ENCODE measurements around the gene CD93. TPM values are rescaled to one million over a fixed set of nuclear protein-coding genes. Genes with fewer than 3 reads are reported as not detected.
A peak's percentile ranks its signal among the peaks of the same experiment; 100 is the strongest.

The CD93 gene
- total RNA-seq, 1 donor from 2014 or later = 46.7 TPM

GRCh38 chr20:23037017-23037481, 49.1 kb downstream of the CD93 start:
- DNase-seq (ENCODE audit: low spot score) = no peak

DNA sequence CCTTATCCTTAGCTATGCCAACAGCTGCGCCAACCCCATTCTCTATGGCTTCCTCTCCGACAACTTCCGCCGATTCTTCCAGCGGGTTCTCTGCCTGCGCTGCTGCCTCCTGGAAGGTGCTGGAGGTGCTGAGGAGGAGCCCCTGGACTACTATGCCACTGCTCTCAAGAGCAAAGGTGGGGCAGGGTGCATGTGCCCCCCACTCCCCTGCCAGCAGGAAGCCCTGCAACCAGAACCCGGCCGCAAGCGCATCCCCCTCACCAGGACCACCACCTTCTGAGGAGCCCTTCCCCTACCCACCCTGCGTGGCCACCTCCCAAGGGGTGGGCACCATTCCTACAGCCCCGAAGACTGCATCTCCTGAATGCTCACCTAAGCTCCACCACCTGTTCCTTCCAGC, 49.8 kb downstream of the CD93 start:
- no peak for DNase-seq (ENCODE audit: low spot score)

DNA sequence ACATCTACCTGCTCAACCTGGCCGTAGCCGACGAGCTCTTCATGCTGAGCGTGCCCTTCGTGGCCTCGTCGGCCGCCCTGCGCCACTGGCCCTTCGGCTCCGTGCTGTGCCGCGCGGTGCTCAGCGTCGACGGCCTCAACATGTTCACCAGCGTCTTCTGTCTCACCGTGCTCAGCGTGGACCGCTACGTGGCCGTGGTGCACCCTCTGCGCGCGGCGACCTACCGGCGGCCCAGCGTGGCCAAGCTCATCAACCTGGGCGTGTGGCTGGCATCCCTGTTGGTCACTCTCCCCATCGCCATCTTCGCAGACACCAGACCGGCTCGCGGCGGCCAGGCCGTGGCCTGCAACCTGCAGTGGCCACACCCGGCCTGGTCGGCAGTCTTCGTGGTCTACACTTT, 50.4 kb downstream of the CD93 start:
- no peak for DNase-seq (ENCODE audit: low spot score)

DNA sequence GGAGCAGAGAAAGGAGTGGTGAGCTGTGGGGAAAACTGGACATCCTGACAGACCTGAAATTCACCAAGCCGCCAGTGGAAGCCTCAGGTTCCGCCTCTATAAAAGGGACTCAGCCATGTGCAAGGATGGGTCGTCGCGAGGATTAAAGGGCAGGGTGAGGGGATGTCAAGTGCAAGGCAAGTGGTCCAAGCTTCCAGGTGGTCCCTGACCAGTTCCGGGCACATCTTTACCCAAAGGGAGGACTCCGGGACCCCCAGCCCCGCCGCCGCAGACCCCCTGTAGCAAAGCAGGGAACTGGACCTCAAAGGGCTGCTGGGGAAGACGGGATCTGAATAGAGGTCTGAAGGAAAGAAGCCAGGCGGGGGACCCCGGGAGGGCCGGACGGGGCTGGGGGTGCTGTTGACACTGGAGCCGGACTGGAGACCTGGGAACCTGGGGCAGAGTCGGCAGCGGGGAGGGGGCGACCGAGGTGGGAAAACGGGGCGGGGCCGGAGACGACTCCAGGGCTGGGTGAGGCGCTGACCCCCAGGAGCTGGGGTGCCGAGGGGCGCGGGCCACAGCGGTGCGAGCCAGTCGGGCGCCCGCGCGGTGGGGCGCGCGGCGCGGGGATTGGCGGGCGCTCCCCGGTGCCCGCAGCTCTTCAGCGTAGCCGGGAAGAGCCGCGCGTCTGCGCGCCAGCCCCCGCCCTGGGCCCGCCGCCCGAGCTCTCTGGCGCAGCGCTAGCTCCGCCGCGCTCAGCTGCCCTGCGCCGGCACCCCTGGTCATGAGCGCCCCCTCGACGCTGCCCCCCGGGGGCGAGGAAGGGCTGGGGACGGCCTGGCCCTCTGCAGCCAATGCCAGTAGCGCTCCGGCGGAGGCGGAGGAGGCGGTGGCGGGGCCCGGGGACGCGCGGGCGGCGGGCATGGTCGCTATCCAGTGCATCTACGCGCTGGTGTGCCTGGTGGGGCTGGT, 51.1 kb downstream of the CD93 start, which contains the start of gene SSTR4:
Gene SSTR4 (plus strand): TSS at position 592 of the 951 bp plus-strand sequence. CDS start 172 bp downstream, at position 764.
- DNase-seq (ENCODE audit: low spot score) = no peak

- no peak for DNase-seq (ENCODE audit: low spot score)
Measured at GRCh38 chr20:23033918-23034317, 52.2 kb downstream of the CD93 start.

- no peak for DNase-seq (ENCODE audit: low spot score)
Measured at GRCh38 chr20:23032750-23033078, 53.4 kb downstream of the CD93 start.

DNA sequence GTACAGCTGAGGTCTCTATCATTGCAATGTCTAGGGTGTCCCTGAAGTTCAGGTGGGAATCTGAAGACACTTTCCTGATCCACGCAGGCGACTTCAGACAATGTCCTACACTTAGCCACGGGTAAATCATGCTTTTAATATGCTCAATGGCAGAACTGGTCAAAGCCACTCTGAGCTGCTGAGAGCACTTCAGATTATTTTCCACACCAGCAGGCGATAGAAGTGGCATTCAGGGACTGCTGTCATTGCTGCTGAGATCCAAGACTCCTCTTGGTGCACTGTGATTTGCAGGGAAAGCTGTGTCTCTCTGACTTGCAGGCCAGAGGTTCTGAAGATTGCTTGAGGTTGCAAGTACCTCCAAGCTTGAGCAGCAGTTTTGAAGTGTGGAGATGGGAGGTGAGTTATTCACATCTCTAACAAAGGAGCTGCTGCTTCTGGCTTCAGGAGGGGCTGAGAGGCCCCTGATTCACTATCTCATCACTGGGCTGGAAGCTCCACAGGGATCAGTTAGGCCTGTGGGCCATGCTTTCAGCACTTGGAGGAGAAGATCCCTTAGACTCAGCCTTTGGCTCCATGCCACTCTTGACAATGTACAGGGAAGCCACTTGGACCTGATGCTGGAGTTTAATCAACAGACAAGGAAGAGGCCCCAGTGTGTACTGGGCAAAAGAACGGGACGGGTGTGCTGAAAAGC, 53.9 kb downstream of the CD93 start:
- peak; percentile 84 for DNase-seq (ENCODE audit: low spot score)

- DNase-seq (ENCODE audit: low spot score) = no peak
Measured at GRCh38 chr20:23031346-23031745, 54.8 kb downstream of the CD93 start.

Other genes starting within 250 kb of the CD93 start
- gene SSTR4, start 51.0 kb downstream of the CD93 start, total RNA-seq (ENCODE audit: insufficient read depth, low replicate concordance) = 2.6 TPM
- gene THBD, start 36.7 kb downstream of the CD93 start, total RNA-seq (ENCODE audit: insufficient read depth, low replicate concordance) = 33.5 TPM